Kidney (tissue), 14 donors: ENCODE data around the gene AP1G2. TPM values are rescaled to one million over a fixed set of nuclear protein-coding genes. Genes with fewer than 3 reads are reported as not detected.
"Not testable (repeated sequence)": the region's sequence is repeated elsewhere in the genome, so short reads cannot be mapped to it uniquely, and the experiment has no call there.

Experiments
- DNase-seq, 5 donors: peaks; one replicate each; pipeline ENCODE4 v3.0.0-alpha.2; 2013 to 2020
- FAIRE-seq: peaks from 2 replicates; lab custom pipeline; 2012; peaks lifted over from hg19 to GRCh38; lab: Jason Lieb, UNC
- H3K27ac ChIP-seq, 2 donors: one replicate each; pipeline ENCODE4 v1.7.0; 2013; ENCODE audit warnings: low read depth in 2 of 2, low read length in 2 of 2, inconsistent platforms in 1 of 2
- H3K27me3 ChIP-seq: one replicate; pipeline ENCODE4 v1.7.1; 2013; ENCODE audit warnings: low read length, inconsistent platforms; ENCODE audit not compliant: control insufficient read depth, insufficient read depth
- H3K36me3 ChIP-seq, 3 donors: one replicate each; pipeline versions ENCODE4 v1.7.0 to v1.7.1; 2013; ENCODE audit warnings: low read length in 3 of 3, control low read depth in 1 of 3, inconsistent platforms in 1 of 3; ENCODE audit not compliant: insufficient read depth in 3 of 3, control insufficient read depth in 2 of 3
- H3K4me1 ChIP-seq, 3 donors: one replicate each; pipeline versions ENCODE4 v1.7.0 to v1.7.1; 2013; ENCODE audit warnings: low read length in 3 of 3, inconsistent platforms in 1 of 3, low read depth in 1 of 3; ENCODE audit not compliant: control insufficient read depth in 2 of 3, insufficient read depth in 2 of 3
- H3K4me3 ChIP-seq, 3 donors: one replicate each; pipeline versions ENCODE4 v1.7.0 to v1.8.1; 2013; ENCODE audit warnings: low read length in 3 of 3, control low read depth in 1 of 3, inconsistent platforms in 1 of 3
- H3K9ac ChIP-seq, 3 donors: one replicate each; pipeline versions ENCODE4 v1.7.0 to v1.7.1; 2013; ENCODE audit warnings: low read length in 3 of 3, control low read depth in 1 of 3, inconsistent platforms in 1 of 3
- H3K9me3 ChIP-seq, 3 donors: one replicate each; pipeline versions ENCODE4 v1.7.0 to v1.7.1; 2013; ENCODE audit warnings: low read length in 3 of 3, control low read depth in 1 of 3, inconsistent platforms in 1 of 3; ENCODE audit not compliant: control insufficient read depth in 2 of 3, insufficient read depth in 1 of 3
- intact Hi-C: fragments of 100-400 bp; cut with DNase I; formaldehyde crosslinking; loops from one replicate; pipeline ENCODE4 v1.11.1; 2022
- polyA plus RNA-seq: library from polyadenylated mRNA; stranded (reverse); fragments of 350-450 nt; fragmentation: Illumina TruSeq; extraction: RNeasy Lipid Tissue Mini Kit (QIAGEN cat#74804); gene quantifications from one replicate; pipeline ENCODE4 v1.2.3, GENCODE V29; 2014; ENCODE audit warnings: low read depth, low replicate concordance; ENCODE audit not compliant: insufficient read depth
- total RNA-seq: library from RNA; stranded (reverse); fragmentation: NEBNext Ultra II Directional; extraction: Animal tissue kit (Norgen Biotek cat#: 25700); gene quantifications from one replicate; pipeline ENCODE4 v1.2.1, GENCODE V29; 2021
- TF ChIP-seq, protein P1 (sequence below): IDR thresholded peaks from 3 replicates; pipeline ENCODE4 v1.5.1; 2012; ENCODE audit warnings: mild to moderate bottlenecking, moderate library complexity, borderline replicate concordance; ENCODE audit not compliant: insufficient read depth; ENCODE audit errors: extremely low read depth
- donor health status: control.
- donor health status: control.
- donor health status: control.
- donor health status: control.
- donor health status: control.
- donor health status: DM: yes; HTN: yes; CAD: no.
- donor health status: Normal renal cell carcinoma (clear cell type).

Gene AP1G2
- total and polyA plus RNA-seq, 2 donors from 2014 or later, result 56.7 to 123 TPM

DNA sequence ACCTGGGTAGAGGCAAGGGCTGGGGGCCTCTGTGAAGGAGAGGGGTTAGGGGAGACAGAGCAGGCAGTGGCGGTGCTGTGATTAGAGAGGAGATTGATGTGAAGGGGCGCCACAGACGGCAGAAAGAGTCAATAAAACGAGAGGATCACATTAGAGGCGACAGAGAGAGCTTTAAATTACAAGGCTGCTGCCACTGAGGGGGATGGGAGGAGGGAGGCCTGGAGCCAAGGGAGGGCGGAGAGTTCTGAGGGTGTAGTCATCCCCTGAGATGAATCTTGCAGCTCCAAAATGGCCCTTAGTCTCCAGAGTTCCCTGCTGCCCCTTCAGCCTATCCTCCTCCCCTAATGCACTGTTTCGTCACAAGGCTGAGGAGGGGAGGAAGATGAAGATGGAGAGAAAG is 28.8 kb downstream of the AP1G2 start:
- H3K4me1 ChIP-seq, result peaks cover 0 to 7% (median 3%) of the 10 kb centered on the region in 3 donors
- DNase-seq (peak in 4 of 5 donors; percentile 81 to 86 (median 82)), FAIRE-seq (no peak)
- no peaks in the 10 kb centered on the region for H3K36me3 ChIP-seq
- no peaks in the 10 kb centered on the region for H3K9me3 ChIP-seq
- no peak overlapping the region for H3K4me3 ChIP-seq
- H3K27me3 ChIP-seq, result no peaks in the 10 kb centered on the region
- TF ChIP-seq, protein P1, sequence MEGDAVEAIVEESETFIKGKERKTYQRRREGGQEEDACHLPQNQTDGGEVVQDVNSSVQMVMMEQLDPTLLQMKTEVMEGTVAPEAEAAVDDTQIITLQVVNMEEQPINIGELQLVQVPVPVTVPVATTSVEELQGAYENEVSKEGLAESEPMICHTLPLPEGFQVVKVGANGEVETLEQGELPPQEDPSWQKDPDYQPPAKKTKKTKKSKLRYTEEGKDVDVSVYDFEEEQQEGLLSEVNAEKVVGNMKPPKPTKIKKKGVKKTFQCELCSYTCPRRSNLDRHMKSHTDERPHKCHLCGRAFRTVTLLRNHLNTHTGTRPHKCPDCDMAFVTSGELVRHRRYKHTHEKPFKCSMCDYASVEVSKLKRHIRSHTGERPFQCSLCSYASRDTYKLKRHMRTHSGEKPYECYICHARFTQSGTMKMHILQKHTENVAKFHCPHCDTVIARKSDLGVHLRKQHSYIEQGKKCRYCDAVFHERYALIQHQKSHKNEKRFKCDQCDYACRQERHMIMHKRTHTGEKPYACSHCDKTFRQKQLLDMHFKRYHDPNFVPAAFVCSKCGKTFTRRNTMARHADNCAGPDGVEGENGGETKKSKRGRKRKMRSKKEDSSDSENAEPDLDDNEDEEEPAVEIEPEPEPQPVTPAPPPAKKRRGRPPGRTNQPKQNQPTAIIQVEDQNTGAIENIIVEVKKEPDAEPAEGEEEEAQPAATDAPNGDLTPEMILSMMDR, result no peak
- H3K9ac ChIP-seq, result no peak overlapping the region
- peak overlapping the region in 1 of 2 donors; percentile 22 for H3K27ac ChIP-seq
- intact Hi-C loops, result no loop called here

DNA sequence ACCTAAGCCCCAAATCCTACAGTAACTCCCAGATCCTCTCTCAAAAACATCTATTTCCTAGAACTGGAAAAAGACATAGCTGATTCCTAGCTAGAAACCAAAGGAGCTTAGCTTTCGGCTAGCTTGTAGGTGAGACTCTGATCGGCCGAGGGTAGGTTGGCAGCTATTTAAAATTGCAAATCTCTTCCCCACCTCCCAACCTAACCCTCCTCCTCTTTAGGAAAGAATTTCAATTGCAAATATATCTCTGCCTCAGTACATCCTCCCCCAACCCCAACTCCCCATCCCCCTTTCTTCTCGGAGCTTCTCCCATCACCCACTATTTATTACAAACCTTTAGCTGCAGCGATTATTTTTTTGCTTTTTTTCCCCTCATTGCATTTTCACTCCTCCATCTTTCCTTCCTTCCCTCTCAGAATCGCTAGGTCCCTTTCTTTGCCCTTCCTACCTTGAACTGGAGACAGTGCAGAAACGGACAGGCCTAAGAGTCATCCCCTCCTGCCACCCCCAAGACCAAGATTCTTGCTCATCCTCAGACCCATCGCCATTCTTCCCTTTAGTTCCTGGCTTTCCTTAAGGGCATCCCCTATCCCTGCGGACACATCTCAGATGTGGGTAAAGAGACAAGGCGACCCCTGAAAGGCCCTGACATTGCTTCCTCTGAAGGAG is 29.4 kb downstream of the AP1G2 start:
- Histone ChIP-seq H3K27me3 (no peaks in the 10 kb centered on the region), H3K36me3 (no peaks in the 10 kb centered on the region), H3K4me3 (no peak overlapping the region), H3K9me3 (no peaks in the 10 kb centered on the region), H3K9ac (no peak overlapping the region), H3K4me1 (peaks cover 0 to 3% (median 3%) of the 10 kb centered on the region in 3 donors), H3K27ac (no peak overlapping the region)
- TF ChIP-seq, protein P1, result no peak
- intact Hi-C loops, result no loop called here
- DNase-seq (no peak), FAIRE-seq (no peak)

DNA sequence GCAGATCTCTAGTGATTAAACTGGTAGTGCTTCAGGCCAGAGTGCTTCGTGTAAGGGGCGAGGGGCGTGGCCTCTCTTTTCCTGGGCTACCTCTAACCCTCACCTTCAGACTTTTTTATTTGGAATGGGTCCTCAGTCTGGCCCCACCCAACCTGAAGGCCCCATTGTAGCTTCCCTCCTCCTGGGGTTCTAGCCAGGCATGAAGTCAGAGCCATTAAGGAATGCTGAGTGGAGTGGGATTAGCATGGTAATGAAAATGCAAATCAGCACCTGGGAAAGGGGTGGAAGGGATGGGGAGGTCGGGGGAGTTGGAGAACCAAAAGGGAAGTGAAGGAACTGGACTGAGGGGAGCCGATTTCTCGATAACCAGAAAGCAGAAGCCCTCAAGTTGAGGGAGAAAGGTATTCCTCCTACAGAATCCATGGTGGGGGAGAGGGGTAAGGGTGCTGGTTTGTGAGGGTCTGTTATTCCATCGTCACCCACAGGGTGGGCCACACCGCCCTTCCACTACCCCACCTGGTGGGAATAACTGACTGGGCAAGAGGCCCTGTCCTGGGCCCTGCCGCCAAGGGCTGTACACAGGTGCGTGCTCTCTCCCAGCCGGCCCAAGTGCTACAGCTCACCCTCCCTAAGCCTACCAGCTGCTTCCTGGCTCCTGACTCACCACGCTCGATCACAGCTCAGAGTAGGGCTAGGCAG is 30.1 kb downstream of the AP1G2 start:
- Histone ChIP-seq H3K4me3 (no peak overlapping the region), H3K4me1 (peaks cover 0 to 3% (median 0%) of the 10 kb centered on the region in 3 donors), H3K36me3 (no peaks in the 10 kb centered on the region), H3K9ac (no peak overlapping the region), H3K27ac (peak overlapping the region in 1 of 2 donors; percentile 17), H3K27me3 (no peaks in the 10 kb centered on the region), H3K9me3 (no peaks in the 10 kb centered on the region)
- TF ChIP-seq, protein P1, result no peak
- FAIRE-seq (no peak), DNase-seq (peak in 1 of 5 donors; percentile 30)
- intact Hi-C loops, result no loop called here

DNA sequence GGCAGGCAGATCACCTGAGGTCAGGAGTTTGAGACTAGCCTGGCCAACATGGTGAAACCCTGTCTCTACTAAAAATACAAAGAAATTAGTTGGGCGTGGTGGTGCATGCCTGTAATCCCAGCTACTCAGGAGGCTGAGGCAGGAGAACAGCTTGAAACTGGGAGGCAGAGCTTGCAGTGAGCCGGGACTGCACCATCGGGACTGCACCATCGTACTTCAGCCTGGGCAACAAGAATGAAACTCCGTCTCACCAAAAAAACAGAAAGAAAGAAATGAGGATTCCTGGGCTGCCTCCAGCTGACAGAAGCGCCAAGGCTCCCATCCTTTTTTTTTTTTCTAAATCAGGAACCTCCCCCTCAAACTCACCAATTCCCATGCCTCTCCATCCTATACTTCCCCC is 30.7 kb downstream of the AP1G2 start:
- FAIRE-seq, H3K4me1 ChIP-seq, H3K4me3 ChIP-seq, H3K27me3 ChIP-seq, H3K27ac ChIP-seq, H3K9ac ChIP-seq, H3K36me3 ChIP-seq, intact Hi-C loops, H3K9me3 ChIP-seq, DNase-seq: not testable (repeated sequence)
